ENCODE results near the gene S100A8.

Gene S100A8

GRCh38 chr1:153345187-153346076 lies 45.4 kb downstream of the S100A8 start:
- DNase-seq: no peak

GRCh38 chr1:153344718-153345025 lies 46.2 kb downstream of the S100A8 start:
- peak; percentile 46 to 51 for DNase-seq

GRCh38 chr1:153343811-153344717 lies 46.8 kb downstream of the S100A8 start:
- no peak for DNase-seq

GRCh38 chr1:153343040-153343681 lies 47.7 kb downstream of the S100A8 start:
- no peak for DNase-seq

- DNase-seq: no peak
Observed at GRCh38 chr1:153342178-153342577, 48.7 kb downstream of the S100A8 start.

GRCh38 chr1:153341431-153341934 lies 49.4 kb downstream of the S100A8 start:
- no peak for DNase-seq

GRCh38 chr1:153340356-153340755 lies 50.5 kb downstream of the S100A8 start:
- no peak for DNase-seq

All from inflammatory macrophage treated with lipopolysaccharide for 1 hour (primary cell).